ENCODE measurements around the gene SORCS2.

The SORCS2 gene

GRCh38 chr4:7659429-7660175 is 467.3 kb downstream of the SORCS2 start:
- H3K9me3 ChIP-seq (ENCODE audit: control insufficient read depth, insufficient read depth, low read depth, low read length), result no peaks in the 10 kb centered on the region
- CTCF ChIA-PET, result interaction anchor here (1.0 kb wide), 1 partner anchor 9 kb away, joined by 3 read pairs; no protein-coding TSS in a partner anchor
- POLR2A ChIA-PET, result no interaction called here
- no peak overlapping the region for H3K4me3 ChIP-seq (ENCODE audit: low read depth, low read length)
- H3K36me3 ChIP-seq (ENCODE audit: control insufficient read depth in 2 of 2, insufficient read depth in 1 of 2, low read length in 2 of 2), result no peaks in the 10 kb centered on the region
- TF ChIP-seq ZNF658 (tag by site-specific recombination; IDR thresholded peaks at IDR 0.05), result no peak
- no peak for TF ChIP-seq ZBTB8A (tag by site-specific recombination; IDR thresholded peaks at IDR 0.05)
- TF ChIP-seq ZNF280D (tag by site-specific recombination; IDR thresholded peaks at IDR 0.05), result no peak
- TF ChIP-seq ZNF302 (tag by site-specific recombination; IDR thresholded peaks at IDR 0.05; ENCODE audit: low read depth), result no peak
- no peak for TF ChIP-seq GLI2 (tag by site-specific recombination; IDR thresholded peaks at IDR 0.05; ENCODE audit: borderline replicate concordance, low read depth)
- TF ChIP-seq ZNF677 (tag by site-specific recombination; IDR thresholded peaks at IDR 0.05), result no peak
- H3K27ac ChIP-seq (ENCODE audit: extremely low read depth, low read depth, low read length), result no peak overlapping the region
- H3K4me1 ChIP-seq (ENCODE audit: control insufficient read depth, insufficient read depth, low read length), result no peaks in the 10 kb centered on the region

DNA sequence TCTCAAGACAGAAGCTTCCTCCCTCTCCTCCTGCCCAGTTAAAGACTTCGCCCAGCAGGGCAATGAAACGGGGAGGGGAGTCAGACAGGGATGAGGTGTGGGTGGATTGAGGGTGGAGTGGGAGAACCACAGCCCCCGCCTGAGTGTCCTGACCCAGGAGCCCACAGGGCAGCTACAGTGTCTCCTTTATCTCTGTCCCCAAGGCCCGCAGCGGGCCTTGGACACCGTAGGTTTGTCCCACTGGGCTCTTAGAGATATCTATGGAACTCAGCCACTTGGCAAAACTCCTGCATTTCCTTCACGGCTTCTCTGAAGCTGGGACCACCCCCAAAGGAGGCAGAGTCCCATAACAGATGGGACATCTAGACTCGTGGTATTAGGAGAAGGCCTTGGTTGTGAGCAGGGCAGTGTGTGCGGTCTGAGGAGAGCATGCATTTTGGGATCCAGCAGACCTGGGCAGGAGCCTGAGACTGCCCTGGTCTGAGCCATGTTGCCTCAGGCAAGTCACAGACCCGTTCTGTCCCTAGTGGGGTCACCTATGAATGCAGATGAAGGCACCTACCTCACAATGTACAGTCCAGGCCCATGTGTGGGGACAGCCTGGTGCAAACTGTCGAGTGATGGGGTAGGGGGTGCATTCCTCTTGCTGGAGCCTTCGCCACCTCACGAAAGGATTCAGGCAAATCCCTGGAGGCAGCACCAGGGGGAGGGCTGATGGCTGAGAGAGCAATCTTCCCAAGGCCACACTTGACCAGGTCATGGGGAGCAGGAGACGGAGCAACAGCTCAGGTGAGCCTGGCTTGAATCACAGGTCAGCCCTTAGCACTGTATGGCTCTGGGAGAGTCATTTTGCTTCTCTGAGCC is 468.1 kb downstream of the SORCS2 start:
- TF ChIP-seq WT1 (tag by site-specific recombination; IDR thresholded peaks at IDR 0.05) (no peak), EGR2 (tag by site-specific recombination; IDR thresholded peaks at IDR 0.05; ENCODE audit: low read depth) (peak; percentile 46; the same call in 1 of the 2 replicates), ZFHX2 (tag by site-specific recombination; conservative IDR thresholded peaks at IDR 0.05) (peak; percentile 22; the same call in 1 of the 2 replicates), ZNF169 (tag by site-specific recombination; IDR thresholded peaks at IDR 0.05) (no peak)
- no peaks in the 10 kb centered on the region for H3K4me1 ChIP-seq (ENCODE audit: control insufficient read depth, insufficient read depth, low read length)
- H3K4me3 ChIP-seq (ENCODE audit: low read depth, low read length), result no peak overlapping the region
- ChIA-PET CTCF (interaction anchor here (1.0 kb wide), 1 partner anchor 10 kb away, joined by 3 read pairs; no protein-coding TSS in a partner anchor), POLR2A (no interaction called here)
- H3K36me3 ChIP-seq (ENCODE audit: control insufficient read depth in 2 of 2, insufficient read depth in 1 of 2, low read length in 2 of 2), result no peaks in the 10 kb centered on the region
- no peaks in the 10 kb centered on the region for H3K9me3 ChIP-seq (ENCODE audit: control insufficient read depth, insufficient read depth, low read depth, low read length)
- no peak overlapping the region for H3K27ac ChIP-seq (ENCODE audit: extremely low read depth, low read depth, low read length)

DNA sequence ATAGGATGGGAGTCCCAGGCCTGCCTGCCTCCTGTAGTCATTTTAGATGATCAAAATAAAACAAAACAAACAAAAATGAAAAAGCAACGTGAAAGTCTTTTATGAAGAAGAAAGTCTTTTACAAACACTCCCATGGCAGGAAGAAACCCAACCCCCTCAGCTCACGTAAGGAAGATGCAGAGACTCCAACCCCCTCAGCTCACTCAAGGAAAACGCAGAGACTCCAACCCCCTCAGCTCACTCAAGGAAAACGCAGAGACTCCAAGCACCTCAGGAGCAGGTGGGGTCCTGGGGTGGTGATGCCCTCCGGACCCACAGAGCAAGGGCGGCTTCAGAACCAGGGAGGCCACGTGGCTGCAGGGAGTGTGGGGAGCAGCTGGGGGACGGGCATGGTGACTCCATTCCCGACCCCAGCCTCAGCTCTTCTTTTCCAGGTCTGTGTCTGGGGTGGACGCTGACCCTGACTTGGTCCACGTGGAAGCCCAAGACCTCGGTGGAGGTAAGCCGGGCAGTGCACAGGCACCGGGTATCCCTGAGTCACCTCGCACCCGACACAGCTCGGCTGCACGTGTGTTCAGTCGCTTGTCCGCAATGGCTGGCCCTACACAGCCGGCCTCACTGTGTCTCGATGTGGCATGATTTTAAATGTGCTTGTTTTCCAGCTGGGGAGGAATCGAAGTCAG is 468.9 kb downstream of the SORCS2 start:
- no peaks in the 10 kb centered on the region for H3K36me3 ChIP-seq (ENCODE audit: control insufficient read depth in 2 of 2, insufficient read depth in 1 of 2, low read length in 2 of 2)
- CTCF ChIA-PET, result no interaction called here
- no peaks in the 10 kb centered on the region for H3K9me3 ChIP-seq (ENCODE audit: control insufficient read depth, insufficient read depth, low read depth, low read length)
- H3K4me1 ChIP-seq (ENCODE audit: control insufficient read depth, insufficient read depth, low read length), result no peaks in the 10 kb centered on the region
- no peak overlapping the region for H3K27ac ChIP-seq (ENCODE audit: extremely low read depth, low read depth, low read length)
- H3K4me3 ChIP-seq (ENCODE audit: low read depth, low read length), result no peak overlapping the region
- POLR2A ChIA-PET, result no interaction called here
- TF ChIP-seq ZBTB8A (tag by site-specific recombination; IDR thresholded peaks at IDR 0.05), result no peak
- no peak for TF ChIP-seq GLI4 (tag by site-specific recombination; IDR thresholded peaks at IDR 0.05)
- TF ChIP-seq, protein P1, sequence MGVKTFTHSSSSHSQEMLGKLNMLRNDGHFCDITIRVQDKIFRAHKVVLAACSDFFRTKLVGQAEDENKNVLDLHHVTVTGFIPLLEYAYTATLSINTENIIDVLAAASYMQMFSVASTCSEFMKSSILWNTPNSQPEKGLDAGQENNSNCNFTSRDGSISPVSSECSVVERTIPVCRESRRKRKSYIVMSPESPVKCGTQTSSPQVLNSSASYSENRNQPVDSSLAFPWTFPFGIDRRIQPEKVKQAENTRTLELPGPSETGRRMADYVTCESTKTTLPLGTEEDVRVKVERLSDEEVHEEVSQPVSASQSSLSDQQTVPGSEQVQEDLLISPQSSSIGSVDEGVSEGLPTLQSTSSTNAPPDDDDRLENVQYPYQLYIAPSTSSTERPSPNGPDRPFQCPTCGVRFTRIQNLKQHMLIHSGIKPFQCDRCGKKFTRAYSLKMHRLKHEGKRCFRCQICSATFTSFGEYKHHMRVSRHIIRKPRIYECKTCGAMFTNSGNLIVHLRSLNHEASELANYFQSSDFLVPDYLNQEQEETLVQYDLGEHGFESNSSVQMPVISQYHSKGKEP (tag by site-specific recombination; IDR thresholded peaks at IDR 0.05), result no peak
- no peak for TF ChIP-seq ZNF658 (tag by site-specific recombination; IDR thresholded peaks at IDR 0.05)
- TF ChIP-seq BCL6B (tag by site-specific recombination; IDR thresholded peaks at IDR 0.05), result no peak
- TF ChIP-seq, protein P2, sequence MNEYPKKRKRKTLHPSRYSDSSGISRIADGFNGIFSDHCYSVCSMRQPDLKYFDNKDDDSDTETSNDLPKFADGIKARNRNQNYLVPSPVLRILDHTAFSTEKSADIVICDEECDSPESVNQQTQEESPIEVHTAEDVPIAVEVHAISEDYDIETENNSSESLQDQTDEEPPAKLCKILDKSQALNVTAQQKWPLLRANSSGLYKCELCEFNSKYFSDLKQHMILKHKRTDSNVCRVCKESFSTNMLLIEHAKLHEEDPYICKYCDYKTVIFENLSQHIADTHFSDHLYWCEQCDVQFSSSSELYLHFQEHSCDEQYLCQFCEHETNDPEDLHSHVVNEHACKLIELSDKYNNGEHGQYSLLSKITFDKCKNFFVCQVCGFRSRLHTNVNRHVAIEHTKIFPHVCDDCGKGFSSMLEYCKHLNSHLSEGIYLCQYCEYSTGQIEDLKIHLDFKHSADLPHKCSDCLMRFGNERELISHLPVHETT (tag by site-specific recombination; IDR thresholded peaks at IDR 0.05), result no peak
- no peak for TF ChIP-seq ZBTB7A (tag by site-specific recombination; IDR thresholded peaks at IDR 0.05; ENCODE audit: low read depth)
- TF ChIP-seq, protein P3, sequence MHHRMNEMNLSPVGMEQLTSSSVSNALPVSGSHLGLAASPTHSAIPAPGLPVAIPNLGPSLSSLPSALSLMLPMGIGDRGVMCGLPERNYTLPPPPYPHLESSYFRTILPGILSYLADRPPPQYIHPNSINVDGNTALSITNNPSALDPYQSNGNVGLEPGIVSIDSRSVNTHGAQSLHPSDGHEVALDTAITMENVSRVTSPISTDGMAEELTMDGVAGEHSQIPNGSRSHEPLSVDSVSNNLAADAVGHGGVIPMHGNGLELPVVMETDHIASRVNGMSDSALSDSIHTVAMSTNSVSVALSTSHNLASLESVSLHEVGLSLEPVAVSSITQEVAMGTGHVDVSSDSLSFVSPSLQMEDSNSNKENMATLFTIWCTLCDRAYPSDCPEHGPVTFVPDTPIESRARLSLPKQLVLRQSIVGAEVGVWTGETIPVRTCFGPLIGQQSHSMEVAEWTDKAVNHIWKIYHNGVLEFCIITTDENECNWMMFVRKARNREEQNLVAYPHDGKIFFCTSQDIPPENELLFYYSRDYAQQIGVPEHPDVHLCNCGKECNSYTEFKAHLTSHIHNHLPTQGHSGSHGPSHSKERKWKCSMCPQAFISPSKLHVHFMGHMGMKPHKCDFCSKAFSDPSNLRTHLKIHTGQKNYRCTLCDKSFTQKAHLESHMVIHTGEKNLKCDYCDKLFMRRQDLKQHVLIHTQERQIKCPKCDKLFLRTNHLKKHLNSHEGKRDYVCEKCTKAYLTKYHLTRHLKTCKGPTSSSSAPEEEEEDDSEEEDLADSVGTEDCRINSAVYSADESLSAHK (tag by site-specific recombination; IDR thresholded peaks at IDR 0.05), result no peak
- no peak for TF ChIP-seq ZBTB17 (tag by site-specific recombination; IDR thresholded peaks at IDR 0.05)

Measured in HEK293 (cell line).